WERI-Rb-1 (cell line): ENCODE results near the gene RGMA.

ENCODE experiments used
- DNase-seq: peaks from one replicate; pipeline ENCODE4 v3.0.0-alpha.2; 2020
- H3K27ac ChIP-seq: fragments of 250-450 bp; sonication (Bioruptor Pico); 2 replicates; pipeline ENCODE4 v1.5.1; 2020; ENCODE audit warnings: mild to moderate bottlenecking, moderate library complexity
- H3K27me3 ChIP-seq: fragments of 250-450 bp; sonication (Bioruptor Pico); 2 replicates; pipeline ENCODE4 v1.5.1; 2021; ENCODE audit warnings: mild to moderate bottlenecking, low read depth, moderate library complexity; ENCODE audit not compliant: insufficient read depth, severe bottlenecking
- H3K36me3 ChIP-seq: fragments of 250-450 bp; sonication (Bioruptor Pico); 2 replicates; pipeline ENCODE4 v1.5.1; 2020; ENCODE audit warnings: mild to moderate bottlenecking, moderate library complexity
- H3K4me3 ChIP-seq: 2 replicates; pipeline ENCODE4 v1.5.1; 2011; ENCODE audit warnings: low read depth, mild to moderate bottlenecking, control low read depth, low read length
- H3K9me3 ChIP-seq: fragments of 250-450 bp; sonication (Bioruptor Pico); 2 replicates; pipeline ENCODE4 v1.5.1; 2021; ENCODE audit warnings: mild to moderate bottlenecking, moderate library complexity; ENCODE audit not compliant: severe bottlenecking
- TF ChIP-seq, protein P1 (sequence below): IDR thresholded peaks from 2 replicates; pipeline ENCODE4 v1.5.1; 2011; ENCODE audit warnings: low read depth, mild to moderate bottlenecking, control low read depth, inconsistent platforms, low read length

Gene RGMA

DNA sequence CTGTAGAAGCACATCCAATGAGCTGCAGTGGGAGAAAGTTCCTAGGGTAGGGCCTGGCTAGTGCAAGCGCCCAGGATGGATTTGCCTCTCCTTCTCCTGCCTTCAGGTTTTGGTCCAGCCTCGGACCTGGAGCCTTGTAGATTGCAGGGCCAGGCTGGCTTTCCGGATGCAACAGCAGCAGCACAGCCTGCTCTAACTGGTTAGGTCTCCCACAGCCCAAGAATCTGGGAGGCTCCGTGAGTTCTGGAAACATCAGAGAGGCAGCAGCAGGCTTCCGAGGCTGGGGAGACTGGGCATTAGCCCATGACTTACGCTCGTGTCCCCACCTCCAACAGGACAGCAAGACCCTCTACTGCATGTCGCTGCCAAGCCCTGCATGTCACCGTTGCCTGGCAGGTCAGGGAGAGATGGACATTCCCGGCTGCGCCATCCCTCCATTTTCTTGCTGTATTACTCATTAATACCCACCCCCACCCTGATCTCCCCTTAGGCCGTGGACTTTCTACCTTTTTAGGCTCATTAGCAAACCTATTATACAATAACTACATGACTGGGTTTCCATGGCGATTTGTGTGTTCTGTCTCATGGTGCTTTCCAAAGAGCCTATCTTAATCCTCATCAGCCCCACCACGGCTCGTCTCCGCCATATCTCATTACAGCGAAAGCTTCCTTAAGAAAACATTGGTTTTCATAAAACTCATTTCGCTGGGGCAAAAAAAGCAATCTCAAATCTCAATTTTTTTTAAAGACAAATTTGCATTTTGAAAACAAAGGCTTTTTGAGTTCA, 40.9 kb upstream of the RGMA start:
- DNase-seq, result no peak
- Histone ChIP-seq H3K27ac (no peak overlapping the region), H3K4me3 (no peak overlapping the region), H3K36me3 (no peaks in the 10 kb centered on the region), H3K9me3 (no peaks in the 10 kb centered on the region), H3K27me3 (peaks cover 91% of the 10 kb centered on the region)
- TF ChIP-seq, protein P1, sequence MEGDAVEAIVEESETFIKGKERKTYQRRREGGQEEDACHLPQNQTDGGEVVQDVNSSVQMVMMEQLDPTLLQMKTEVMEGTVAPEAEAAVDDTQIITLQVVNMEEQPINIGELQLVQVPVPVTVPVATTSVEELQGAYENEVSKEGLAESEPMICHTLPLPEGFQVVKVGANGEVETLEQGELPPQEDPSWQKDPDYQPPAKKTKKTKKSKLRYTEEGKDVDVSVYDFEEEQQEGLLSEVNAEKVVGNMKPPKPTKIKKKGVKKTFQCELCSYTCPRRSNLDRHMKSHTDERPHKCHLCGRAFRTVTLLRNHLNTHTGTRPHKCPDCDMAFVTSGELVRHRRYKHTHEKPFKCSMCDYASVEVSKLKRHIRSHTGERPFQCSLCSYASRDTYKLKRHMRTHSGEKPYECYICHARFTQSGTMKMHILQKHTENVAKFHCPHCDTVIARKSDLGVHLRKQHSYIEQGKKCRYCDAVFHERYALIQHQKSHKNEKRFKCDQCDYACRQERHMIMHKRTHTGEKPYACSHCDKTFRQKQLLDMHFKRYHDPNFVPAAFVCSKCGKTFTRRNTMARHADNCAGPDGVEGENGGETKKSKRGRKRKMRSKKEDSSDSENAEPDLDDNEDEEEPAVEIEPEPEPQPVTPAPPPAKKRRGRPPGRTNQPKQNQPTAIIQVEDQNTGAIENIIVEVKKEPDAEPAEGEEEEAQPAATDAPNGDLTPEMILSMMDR, result no peak

DNA sequence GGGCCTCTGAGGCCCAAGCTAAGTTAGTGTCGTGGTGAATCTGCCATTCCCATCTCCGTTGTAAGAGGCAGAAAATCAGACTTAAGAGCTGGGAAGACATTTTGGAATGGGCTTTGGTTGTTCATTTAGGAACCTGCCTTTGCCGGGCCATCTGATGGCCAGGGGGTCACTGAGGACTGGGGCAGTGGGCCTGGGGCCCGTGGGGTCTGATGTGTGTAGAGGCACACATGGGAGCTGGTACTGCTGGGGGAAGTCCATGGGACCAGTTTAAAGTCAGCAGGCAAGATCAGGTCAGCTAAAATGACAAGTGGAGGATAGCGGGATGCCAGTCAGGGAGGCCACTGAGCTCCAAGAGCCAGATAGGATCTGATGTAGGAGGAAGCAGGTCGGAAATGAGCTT, 38.3 kb upstream of the RGMA start:
- Histone ChIP-seq H3K9me3 (peaks cover 2% of the 10 kb centered on the region), H3K4me3 (no peak overlapping the region), H3K27me3 (peaks cover 93% of the 10 kb centered on the region), H3K36me3 (no peaks in the 10 kb centered on the region), H3K27ac (no peak overlapping the region)
- TF ChIP-seq, protein P1, result no peak
- DNase-seq, result no peak

- Histone ChIP-seq H3K36me3 (no peaks in the 10 kb centered on the region), H3K9me3 (peaks cover 2% of the 10 kb centered on the region), H3K27ac (no peak overlapping the region), H3K27me3 (peaks cover 95% of the 10 kb centered on the region), H3K4me3 (no peak overlapping the region)
- TF ChIP-seq, protein P1, result no peak
- DNase-seq, result no peak
Observed at GRCh38 chr15:93126599-93126998, 37.6 kb upstream of the RGMA start.

GRCh38 chr15:93126148-93126547, 37.1 kb upstream of the RGMA start:
- TF ChIP-seq, protein P1, result no peak
- Histone ChIP-seq H3K4me3 (no peak overlapping the region), H3K27me3 (peaks cover 95% of the 10 kb centered on the region), H3K36me3 (no peaks in the 10 kb centered on the region), H3K27ac (no peak overlapping the region), H3K9me3 (peaks cover 2% of the 10 kb centered on the region)
- no peak for DNase-seq

DNA sequence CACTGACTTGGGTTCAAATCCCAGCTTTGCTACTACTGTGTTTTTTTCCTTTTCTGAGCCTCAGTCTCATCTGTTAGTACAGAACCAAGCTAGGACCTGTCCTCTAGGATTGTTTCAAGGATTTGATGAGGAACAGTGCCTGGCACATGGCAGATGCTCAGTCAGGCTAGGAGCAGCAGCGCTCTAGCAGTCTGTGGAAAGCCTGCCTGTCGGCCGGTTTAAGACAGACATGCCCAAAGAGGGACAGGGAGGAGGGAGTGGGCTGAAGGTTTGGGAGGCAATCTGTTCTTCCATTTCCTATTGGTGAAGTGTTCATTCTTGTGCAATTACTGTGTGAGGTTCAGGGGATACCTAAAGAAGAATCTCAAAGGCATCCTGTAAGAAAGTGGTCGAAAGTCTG, 35.1 kb upstream of the RGMA start:
- TF ChIP-seq, protein P1, result no peak
- Histone ChIP-seq H3K27ac (no peak overlapping the region), H3K36me3 (no peaks in the 10 kb centered on the region), H3K4me3 (no peak overlapping the region), H3K27me3 (peaks cover 93% of the 10 kb centered on the region), H3K9me3 (peaks cover 2% of the 10 kb centered on the region)
- no peak for DNase-seq
